ENCODE results near the gene METTL16. TPM values are rescaled to one million over a fixed set of nuclear protein-coding genes. Genes with fewer than 3 reads are reported as not detected.

Gene METTL16
- total and polyA plus RNA-seq, 2 of the 4 experiments (the other 2 are of a cell fraction), result 11.8 to 15.4 TPM

GRCh38 chr17:2398655-2399571 is 112.8 kb downstream of the METTL16 start:
- H3K9me1 ChIP-seq (ENCODE audit: insufficient read depth, low read length), result peaks cover 28% of the 10 kb centered on the region
- H4K5ac ChIP-seq (ENCODE audit: low read depth, low read length), result peak overlapping the region; percentile 80
- TF ChIP-seq POLR2A (IDR thresholded peaks at IDR 0.05; ENCODE audit: low read depth, low read length), result peak; percentile 47; the same call in 1 of the 2 replicates
- TF ChIP-seq MAZ (IDR thresholded peaks at IDR 0.05; ENCODE audit: borderline replicate concordance, low read depth, low read length), result peak; percentile 54; the same call in 1 of the 2 replicates
- TF ChIP-seq BHLHE40 (IDR thresholded peaks at IDR 0.05; ENCODE audit: low read depth, low read length), result 0 out of 2 replicates have a peak, but pooled peaks have one; percentile 34
- TF ChIP-seq RFX5 (IDR thresholded peaks at IDR 0.05; ENCODE audit: low read depth, low read length), result no peak
- no peak for TF ChIP-seq CEBPB (IDR thresholded peaks at IDR 0.05; ENCODE audit: low read depth, low read length)
- TF ChIP-seq SMC3 (IDR thresholded peaks at IDR 0.05; ENCODE audit: low read depth, low read length), result no peak
- no peak for TF ChIP-seq ELK1 (IDR thresholded peaks at IDR 0.05; ENCODE audit: borderline replicate concordance, low read depth, low read length)
- peak; percentile 77 for TF ChIP-seq FOS (IDR thresholded peaks at IDR 0.05; ENCODE audit: low read depth, low read length)
- TF ChIP-seq NFE2L2 (IDR thresholded peaks at IDR 0.05; ENCODE audit: low read depth, low read length), result 0 out of 2 replicates have a peak, but pooled peaks have one; percentile 34
- 0 out of 2 replicates have a peak, but pooled peaks have one; percentile 19 for TF ChIP-seq MXI1 (IDR thresholded peaks at IDR 0.05; ENCODE audit: borderline replicate concordance, low read depth, low read length)
- TF ChIP-seq MAFK (IDR thresholded peaks at IDR 0.05; ENCODE audit: low read depth, low read length), result no peak
- TF ChIP-seq CHD1 (IDR thresholded peaks at IDR 0.05; ENCODE audit: low read depth, low read length), result no peak
- TF ChIP-seq CTCF (conservative IDR thresholded peaks at IDR 0.05; ENCODE audit: low read depth, low read length), result no peak
- in situ Hi-C loops (cut with MboI; ENCODE audit: low sequenced_read_pairs) (no loop called here), intact Hi-C loops (cut with micrococcal nuclease) (no loop called here), dilution Hi-C loops (cut with HindIII; ENCODE audit: low sequenced_read_pairs, unreplicated experiment) (no loop called here)
- no peaks in the 10 kb centered on the region for H3K27me3 ChIP-seq (ENCODE audit: control insufficient read depth, insufficient read depth, low read length)
- H3K23ac ChIP-seq (ENCODE audit: low read depth, low read length), result peak overlapping the region; percentile 96
- peak overlapping the region; percentile 95 to 98 for H4K8ac ChIP-seq (ENCODE audit: low read depth in 2 of 2, low read length in 2 of 2)
- peaks cover 44% of the 10 kb centered on the region for H3K4me1 ChIP-seq (ENCODE audit: control insufficient read depth, insufficient read depth, low read length)
- H3K4ac ChIP-seq (ENCODE audit: low read depth, low read length), result peak overlapping the region; percentile 99
- H3K27ac ChIP-seq (ENCODE audit: insufficient read depth, low read length), result peak overlapping the region; percentile 97
- H2AFZ ChIP-seq (replicated peaks; ENCODE audit: low read length, poor library complexity), result peak overlapping the region; percentile 95
- ATAC-seq (ENCODE audit: low read depth) (no peak), DNase-seq (peak; percentile 78)
- no peaks in the 10 kb centered on the region for H3K36me3 ChIP-seq (ENCODE audit: control insufficient read depth, insufficient read depth, low read length)
- H3K79me1 ChIP-seq (ENCODE audit: low read depth in 1 of 2, low read length in 2 of 2), result peaks cover 17 to 69% of the 10 kb centered on the region in 2 experiments; a peak in 3 of 4 replicates
- CTCF ChIA-PET, result interaction anchor here (0.7 to 1.6 kb wide), 2 partner anchors 16 to 285 kb away, joined by 3 read pairs; no protein-coding TSS in a partner anchor
- peak overlapping the region; percentile 88 for H2BK120ac ChIP-seq (ENCODE audit: low read depth, low read length)
- H3K14ac ChIP-seq (replicated peaks; ENCODE audit: low read depth, low read length), result peak overlapping the region; percentile 96
- peak overlapping the region; percentile 92 for H3K4me2 ChIP-seq (ENCODE audit: low read depth, low read length)
- POLR2A ChIA-PET (ENCODE audit: unreplicated experiment), result interaction anchor here (0.7 kb wide), 1 partner anchor 521 kb away, joined by 4 read pairs; no protein-coding TSS in a partner anchor
- H3K9ac ChIP-seq (ENCODE audit: low read depth, low read length), result peak overlapping the region; percentile 91
- no TSS peak for BruUV-seq (replicated peaks)
- no peaks in the 10 kb centered on the region for H3K9me3 ChIP-seq (ENCODE audit: control insufficient read depth, insufficient read depth, low read length)
- H2BK20ac ChIP-seq (ENCODE audit: low read depth, low read length), result peak overlapping the region; percentile 85
- H2BK15ac ChIP-seq (ENCODE audit: low read depth, low read length), result peak overlapping the region; percentile 100; the same call in 2 of the 3 replicates
- peak overlapping the region; percentile 95 for H3K18ac ChIP-seq (ENCODE audit: low read depth, low read length)
- WGBS, 2 experiments (ENCODE audit: extremely low coverage in 2 of 2, insufficient read length in 1 of 2), result 30% methylated on average over 17 of the region's 55 CpGs; no CpG with 5 or more reads in 1 of the 2 experiments
- H2BK5ac ChIP-seq (ENCODE audit: low read depth, low read length, poor library complexity, severe bottlenecking), result peak overlapping the region; percentile 94
- peak overlapping the region; percentile 96 for H4K91ac ChIP-seq (ENCODE audit: insufficient read depth, low read depth, low read length)
- H3K56ac ChIP-seq (ENCODE audit: extremely low read depth, insufficient read depth, low read length), result peak overlapping the region; percentile 45
- peak overlapping the region; percentile 52 for H3K4me3 ChIP-seq (ENCODE audit: insufficient read depth, low read depth, low read length)
- H2AK9ac ChIP-seq (replicated peaks; ENCODE audit: low read depth, low read length, poor library complexity), result peak overlapping the region; percentile 100
- H4K20me1 ChIP-seq (ENCODE audit: insufficient read depth, low read length), result peaks cover 27% of the 10 kb centered on the region
- peak overlapping the region; percentile 100 for H2AK5ac ChIP-seq (ENCODE audit: low read depth, low read length)
